Subcutaneous abdominal adipose tissue (tissue), 5 donors: Measurements from ENCODE around the gene PRKCA.
"Not testable (repeated sequence)": the region's sequence is repeated elsewhere in the genome, so short reads cannot be mapped to it uniquely, and the experiment has no call there.

ENCODE experiments used
- H3K27ac ChIP-seq: one replicate; pipeline ENCODE4 v1.7.0; 2013; ENCODE audit warnings: low read depth, mild to moderate bottlenecking, inconsistent platforms, low read length, moderate library complexity
- H3K27me3 ChIP-seq, 5 donors: one replicate each; pipeline ENCODE4 v1.7.0; 2013; ENCODE audit warnings: low read length in 5 of 5, inconsistent platforms in 1 of 5; ENCODE audit not compliant: control insufficient read depth in 5 of 5, insufficient read depth in 4 of 5
- H3K36me3 ChIP-seq, 5 donors: one replicate each; pipeline ENCODE4 v1.7.0; 2013; ENCODE audit warnings: low read length in 5 of 5; ENCODE audit not compliant: control insufficient read depth in 5 of 5, insufficient read depth in 5 of 5
- H3K4me1 ChIP-seq, 5 donors: one replicate each; pipeline ENCODE4 v1.7.0; 2013; ENCODE audit warnings: low read length in 5 of 5, mild to moderate bottlenecking in 3 of 5, moderate library complexity in 1 of 5; ENCODE audit not compliant: control insufficient read depth in 5 of 5, insufficient read depth in 5 of 5
- H3K4me3 ChIP-seq, 5 donors: one replicate each; pipeline ENCODE4 v1.7.0; 2013; ENCODE audit warnings: low read length in 5 of 5, low read depth in 1 of 5
- H3K9ac ChIP-seq, 5 donors: one replicate each; pipeline ENCODE4 v1.7.0; 2013; ENCODE audit warnings: low read length in 5 of 5, mild to moderate bottlenecking in 4 of 5, moderate library complexity in 3 of 5
- H3K9me3 ChIP-seq, 5 donors: one replicate each; pipeline ENCODE4 v1.7.0; 2013; ENCODE audit warnings: low read length in 5 of 5; ENCODE audit not compliant: control insufficient read depth in 5 of 5
- donor health status: healthy.
- donor health status: healthy.
- donor health status: healthy.
- donor health status: healthy.
- donor health status: healthy.

PRKCA gene

GRCh38 chr17:66301864-66302741 is at the start of gene PRKCA:
Gene PRKCA (plus strand): TSS chr17:66302613.
- H3K9ac ChIP-seq = peak within 1 kb of the TSS in 4 of 5 donors; percentile 62 to 83 (median 80)
- H3K9me3 ChIP-seq = no peaks in the 10 kb centered on the region
- peaks cover 3 to 32% (median 23%) of the 10 kb centered on the region in 5 donors for H3K4me1 ChIP-seq
- peak within 1 kb of the TSS; percentile 37 for H3K27ac ChIP-seq
- H3K36me3 ChIP-seq = no peaks in the 10 kb centered on the region
- H3K4me3 ChIP-seq = peak within 1 kb of the TSS; percentile 75 to 93 (median 82)
- no peaks in the 10 kb centered on the region for H3K27me3 ChIP-seq

- H3K4me3 ChIP-seq, H3K27me3 ChIP-seq, H3K4me1 ChIP-seq, H3K9ac ChIP-seq, H3K27ac ChIP-seq, H3K36me3 ChIP-seq, H3K9me3 ChIP-seq: not testable (repeated sequence)
Observed at GRCh38 chr17:66253458-66253857, 49.0 kb upstream of the PRKCA start.

GRCh38 chr17:66255112-66255511 is 47.3 kb upstream of the PRKCA start:
- Histone ChIP-seq H3K4me3 (no peak overlapping the region), H3K36me3 (no peaks in the 10 kb centered on the region), H3K9me3 (no peaks in the 10 kb centered on the region), H3K27me3 (no peaks in the 10 kb centered on the region), H3K27ac (no peak overlapping the region), H3K4me1 (no peaks in the 10 kb centered on the region), H3K9ac (no peak overlapping the region)

GRCh38 chr17:66255527-66255971 is 46.9 kb upstream of the PRKCA start:
- no peaks in the 10 kb centered on the region for H3K27me3 ChIP-seq
- H3K4me3 ChIP-seq = no peak overlapping the region
- H3K4me1 ChIP-seq = no peaks in the 10 kb centered on the region
- no peaks in the 10 kb centered on the region for H3K9me3 ChIP-seq
- H3K27ac ChIP-seq = no peak overlapping the region
- no peaks in the 10 kb centered on the region for H3K36me3 ChIP-seq
- no peak overlapping the region for H3K9ac ChIP-seq

GRCh38 chr17:66260275-66260674 is 42.1 kb upstream of the PRKCA start:
- no peak overlapping the region for H3K4me3 ChIP-seq
- H3K9me3 ChIP-seq = no peaks in the 10 kb centered on the region
- peaks cover 0 to 4% (median 3%) of the 10 kb centered on the region in 5 donors for H3K27me3 ChIP-seq
- no peaks in the 10 kb centered on the region for H3K4me1 ChIP-seq
- H3K27ac ChIP-seq = no peak overlapping the region
- H3K36me3 ChIP-seq = no peaks in the 10 kb centered on the region
- H3K9ac ChIP-seq = no peak overlapping the region

GRCh38 chr17:66260688-66261087 is 41.7 kb upstream of the PRKCA start:
- H3K36me3 ChIP-seq = no peaks in the 10 kb centered on the region
- peaks cover 0 to 4% (median 3%) of the 10 kb centered on the region in 5 donors for H3K27me3 ChIP-seq
- no peak overlapping the region for H3K9ac ChIP-seq
- H3K4me1 ChIP-seq = no peaks in the 10 kb centered on the region
- no peaks in the 10 kb centered on the region for H3K9me3 ChIP-seq
- no peak overlapping the region for H3K4me3 ChIP-seq
- H3K27ac ChIP-seq = no peak overlapping the region

GRCh38 chr17:66262767-66263166 is 39.6 kb upstream of the PRKCA start:
- Histone ChIP-seq H3K9ac (no peak overlapping the region), H3K36me3 (no peaks in the 10 kb centered on the region), H3K9me3 (no peaks in the 10 kb centered on the region), H3K27me3 (peaks cover 0 to 4% (median 3%) of the 10 kb centered on the region in 5 donors), H3K4me1 (no peaks in the 10 kb centered on the region), H3K4me3 (no peak overlapping the region), H3K27ac (no peak overlapping the region)

- Histone ChIP-seq H3K27me3 (peaks cover 0 to 4% (median 3%) of the 10 kb centered on the region in 5 donors), H3K9ac (no peak overlapping the region), H3K36me3 (no peaks in the 10 kb centered on the region), H3K9me3 (no peaks in the 10 kb centered on the region), H3K4me3 (no peak overlapping the region), H3K4me1 (no peaks in the 10 kb centered on the region), H3K27ac (no peak overlapping the region)
Observed at GRCh38 chr17:66264696-66265095, 37.7 kb upstream of the PRKCA start.

- Histone ChIP-seq H3K9me3 (peaks cover 0 to 3% (median 0%) of the 10 kb centered on the region in 5 donors), H3K27me3 (peaks cover 0 to 3% (median 0%) of the 10 kb centered on the region in 5 donors)
Observed at GRCh38 chr17:66268247-66268927, 34.0 kb upstream of the PRKCA start.

GRCh38 chr17:66270106-66270505 is 32.3 kb upstream of the PRKCA start:
- Histone ChIP-seq H3K9ac (no peak overlapping the region), H3K4me3 (no peak overlapping the region), H3K27me3 (peaks cover 0 to 3% (median 0%) of the 10 kb centered on the region in 5 donors), H3K36me3 (no peaks in the 10 kb centered on the region), H3K4me1 (no peaks in the 10 kb centered on the region), H3K9me3 (peaks cover 0 to 3% (median 0%) of the 10 kb centered on the region in 5 donors), H3K27ac (no peak overlapping the region)

More at GRCh38 chr17:66268247-66268927, 34.0 kb upstream of the PRKCA start:
- H3K36me3 ChIP-seq = no peaks in the 10 kb centered on the region
- H3K4me1 ChIP-seq = no peaks in the 10 kb centered on the region
- no peak overlapping the region for H3K27ac ChIP-seq
- H3K4me3 ChIP-seq = no peak overlapping the region
- H3K9ac ChIP-seq = no peak overlapping the region
